A549 (cell line): ENCODE results near the gene RD3L. TPM values are rescaled to one million over a fixed set of nuclear protein-coding genes. Genes with fewer than 3 reads are reported as not detected.

ENCODE experiments used
- ATAC-seq, 2 experiments: fragments of 200-7000 bp in 1 of 2; fragments of >200 bp in 1 of 2; cut with Nextera tagmentation in 1 of 2; cut with Tn5 transposase in 1 of 2; 3 replicates each; pipeline versions ENCODE4 v1.8.0 to v1.9.1; 2018 to 2020; ENCODE audit warnings: mild to moderate bottlenecking in 1 of 2, moderate library complexity in 1 of 2
- CTCF ChIA-PET: fragments of 300-600 bp; sonication (Branson Sonifier 250); formaldehyde crosslinking; extraction: SDS; loops from one replicate; lab custom pipeline; 2021; ENCODE audit warnings: antibody characterized with exemption, inconsistent platforms; lab: Yijun Ruan, JAX
- POLR2A ChIA-PET: fragments of 350-600 bp; formaldehyde crosslinking; extraction: SDS; loops from one replicate; lab custom pipeline; 2021; ENCODE audit warnings: antibody characterized with exemption, inconsistent platforms; lab: Yijun Ruan, JAX
- DNase-seq, 2 experiments: peaks; one replicate each; pipeline versions ENCODE4 v3.0.0 to v3.0.0-alpha.2; 2011 to 2016; ENCODE audit warnings: low read depth in 1 of 2, low spot score in 1 of 2
- FAIRE-seq: peaks from 2 replicates; lab custom pipeline; 2011; peaks lifted over from hg19 to GRCh38; lab: Jason Lieb, UNC
- H3K27ac ChIP-seq, 2 experiments: fragments of >200 bp; sonication (Bioruptor Twin); formaldehyde crosslinking; 3 replicates each; pipeline ENCODE4 v1.5.1; 2016 to 2017
- H3K4me1 ChIP-seq: fragments of >200 bp; sonication (Bioruptor Twin); formaldehyde crosslinking; 3 replicates; pipeline ENCODE4 v1.6.1; 2016
- H3K4me2 ChIP-seq: fragments of >200 bp; sonication (Bioruptor Twin); formaldehyde crosslinking; 3 replicates; pipeline ENCODE4 v1.6.1; 2016
- H3K4me3 ChIP-seq: fragments of >200 bp; sonication (Bioruptor Twin); formaldehyde crosslinking; 3 replicates; pipeline ENCODE4 v1.5.1; 2016
- H3K9me3 ChIP-seq: fragments of >200 bp; sonication (Bioruptor Twin); formaldehyde crosslinking; 3 replicates; pipeline ENCODE4 v1.6.1; 2016
- BHLHE40 ChIP-seq: IDR thresholded peaks from 2 replicates; pipeline ENCODE4 v1.6.1; 2012; ENCODE audit warnings: low read depth, low read length, inconsistent platforms
- CBX2 ChIP-seq: fragments of 200-600 bp; sonication (generic); IDR thresholded peaks from 2 replicates; pipeline ENCODE4 v1.6.1; 2016; ENCODE audit warnings: low read depth, mild to moderate bottlenecking, borderline replicate concordance
- CEBPB ChIP-seq, 2 experiments: fragments of >200 bp in 1 of 2; sonication (Bioruptor Twin) in 1 of 2; formaldehyde crosslinking in 1 of 2; IDR thresholded peaks; 2 replicates each; pipeline ENCODE4 v1.6.1; 2012 to 2016
- CHD4 ChIP-seq: fragments of 200-600 bp; sonication (generic); IDR thresholded peaks from 2 replicates; pipeline ENCODE4 v1.6.1; 2016; ENCODE audit warnings: antibody characterized with exemption, mild to moderate bottlenecking, borderline replicate concordance
- EP300 ChIP-seq, 2 experiments: fragments of >200 bp; sonication (Bioruptor Twin); formaldehyde crosslinking; IDR thresholded peaks; 2 replicates in 1 of 2; 3 replicates in 1 of 2; pipeline ENCODE4 v1.6.1; 2016 to 2017
- FOSB ChIP-seq: fragments of 250-450 bp; sonication (Bioruptor Pico); IDR thresholded peaks from 2 replicates; pipeline ENCODE4 v1.5.0; 2020; ENCODE audit warnings: mild to moderate bottlenecking, moderate library complexity
- GATA3 ChIP-seq: IDR thresholded peaks from 2 replicates; pipeline ENCODE4 v1.6.1; 2012; ENCODE audit warnings: borderline replicate concordance
- HDAC2 ChIP-seq: fragments of 200-600 bp; sonication (generic); IDR thresholded peaks from 2 replicates; pipeline ENCODE4 v1.6.1; 2016
- HOXA7 ChIP-seq: fragments of 250-450 bp; sonication (Bioruptor Pico); IDR thresholded peaks from 2 replicates; pipeline ENCODE4 v1.5.0; 2020; ENCODE audit warnings: mild to moderate bottlenecking, moderate library complexity
- HOXB13 ChIP-seq: fragments of 250-450 bp; sonication (Bioruptor Pico); IDR thresholded peaks from 2 replicates; pipeline ENCODE4 v1.5.0; 2020; ENCODE audit warnings: low read depth, mild to moderate bottlenecking, moderate library complexity
- HOXB5 ChIP-seq: fragments of 250-450 bp; sonication (Bioruptor Pico); IDR thresholded peaks from 2 replicates; pipeline ENCODE4 v1.5.0; 2020; ENCODE audit warnings: mild to moderate bottlenecking, moderate library complexity
- JUN ChIP-seq, 2 experiments: fragments of >200 bp; sonication (Bioruptor Twin); formaldehyde crosslinking; IDR thresholded peaks; 2 replicates in 1 of 2; 3 replicates in 1 of 2; pipeline ENCODE4 v1.6.1; 2016 to 2017
- JUNB ChIP-seq: fragments of >200 bp; sonication (Bioruptor Twin); formaldehyde crosslinking; IDR thresholded peaks from 2 replicates; pipeline ENCODE4 v1.6.1; 2016
- MAFK ChIP-seq: fragments of 450-650 bp; IDR thresholded peaks from 2 replicates; pipeline ENCODE4 v1.6.1; 2014; ENCODE audit not compliant: partially characterized antibody
- MYC ChIP-seq: IDR thresholded peaks from 2 replicates; pipeline ENCODE4 v1.6.1; 2012; ENCODE audit warnings: mild to moderate bottlenecking, inconsistent platforms, low read length, improper control_type of control experiment, borderline replicate concordance
- NFE2L2 ChIP-seq: fragments of 150-350 bp; conservative IDR thresholded peaks from 2 replicates; pipeline ENCODE4 v1.6.1; 2014; ENCODE audit warnings: low read length
- PHF8 ChIP-seq: fragments of 200-600 bp; sonication (generic); IDR thresholded peaks from 2 replicates; pipeline ENCODE4 v1.6.1; 2016; ENCODE audit warnings: low read depth, mild to moderate bottlenecking, antibody characterized with exemption, moderate library complexity, borderline replicate concordance
- POLR2A ChIP-seq: IDR thresholded peaks from 2 replicates; pipeline ENCODE4 v1.6.1; 2012; ENCODE audit warnings: mild to moderate bottlenecking, low read length
- RCOR1 ChIP-seq: fragments of 150-350 bp; IDR thresholded peaks from 2 replicates; pipeline ENCODE4 v1.6.1; 2014; ENCODE audit warnings: antibody characterized with exemption, low read length, low read depth
- RNF2 ChIP-seq: fragments of 200-600 bp; sonication (generic); IDR thresholded peaks from 2 replicates; pipeline ENCODE4 v1.6.1; 2016; ENCODE audit warnings: low read depth, mild to moderate bottlenecking, antibody characterized with exemption, moderate library complexity, borderline replicate concordance
- TP53 ChIP-seq: fragments of 250-450 bp; sonication (Bioruptor Pico); IDR thresholded peaks from 2 replicates; pipeline ENCODE4 v1.5.0; 2021; ENCODE audit warnings: mild to moderate bottlenecking, moderate library complexity
- ZC3H11A ChIP-seq: fragments of 450-650 bp; IDR thresholded peaks from 2 replicates; pipeline ENCODE4 v1.6.1; 2014; ENCODE audit warnings: antibody characterized with exemption, mild to moderate bottlenecking
- ZFP36 ChIP-seq: fragments of 450-650 bp; IDR thresholded peaks from 2 replicates; pipeline ENCODE4 v1.6.1; 2014; ENCODE audit warnings: borderline replicate concordance; ENCODE audit not compliant: partially characterized antibody
- ZNF302 ChIP-seq: fragments of 250-450 bp; sonication (Bioruptor Pico); IDR thresholded peaks from 2 replicates; pipeline ENCODE4 v1.9.0; 2021; ENCODE audit warnings: inconsistent platforms, mild to moderate bottlenecking, moderate library complexity
- WGBS: methylation state at CpG from one replicate; pipeline ENCODE4 v1.1.6; 2017; ENCODE audit errors: missing lambda C conversion rate; 5-methylcytosine and 5-hydroxymethylcytosine counted together
- polyA plus RNA-seq, 4 experiments: library from polyadenylated mRNA; depleted of rRNA in 3 of 4; stranded (reverse); fragments of >200 nt; fragmentation: RNase III in 1 of 4; extraction: RNeasy Plus Mini Kit Qiagen cat#74134 plus additional on column Dnase treatment in 1 of 4; gene quantifications; 2 replicates in 3 of 4; 3 replicates in 1 of 4; pipeline ENCODE4 v1.2.3, GENCODE V29; 2011 to 2017
- TF ChIP-seq, protein P1 (sequence below): IDR thresholded peaks from 2 replicates; pipeline ENCODE4 v1.6.1; 2012; ENCODE audit warnings: low read depth, borderline replicate concordance
- TF ChIP-seq, protein P2 (sequence below): IDR thresholded peaks from 2 replicates; pipeline ENCODE4 v1.6.1; 2012
- TF ChIP-seq, protein P3 (sequence below): fragments of >200 bp; sonication (Bioruptor Twin); formaldehyde crosslinking; IDR thresholded peaks from 3 replicates; pipeline ENCODE4 v1.5.1; 2016

Gene RD3L
- polyA plus RNA-seq, 2 of the 4 experiments (the other 2 are of a cell fraction): not detected

DNA sequence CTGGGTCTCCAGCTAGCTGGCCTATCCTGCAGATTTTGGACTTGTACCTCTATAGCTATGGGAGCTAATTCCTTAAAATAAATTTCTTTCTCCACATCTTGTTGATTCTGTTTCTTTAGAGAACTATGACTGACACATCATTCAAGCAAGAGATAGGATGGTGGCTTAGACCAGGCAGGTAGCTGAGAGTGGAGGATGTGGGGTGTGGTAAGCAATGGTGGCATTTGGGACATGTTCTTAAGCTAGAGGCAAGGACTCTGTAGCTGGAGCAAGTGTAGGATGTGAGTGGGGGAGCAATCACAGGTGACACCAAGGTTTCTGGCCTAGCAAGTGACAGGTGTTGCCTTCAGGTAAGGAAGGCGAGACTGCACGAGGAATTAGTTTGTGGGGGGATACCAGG lies 7.2 kb downstream of the RD3L start (continued):
- TF ChIP-seq, protein P1, sequence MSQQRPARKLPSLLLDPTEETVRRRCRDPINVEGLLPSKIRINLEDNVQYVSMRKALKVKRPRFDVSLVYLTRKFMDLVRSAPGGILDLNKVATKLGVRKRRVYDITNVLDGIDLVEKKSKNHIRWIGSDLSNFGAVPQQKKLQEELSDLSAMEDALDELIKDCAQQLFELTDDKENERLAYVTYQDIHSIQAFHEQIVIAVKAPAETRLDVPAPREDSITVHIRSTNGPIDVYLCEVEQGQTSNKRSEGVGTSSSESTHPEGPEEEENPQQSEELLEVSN: no peak
- TF ChIP-seq FOSB (CRISPR knock-in tag) (no peak), ZC3H11A (no peak), CHD4 (no peak), JUN (IDR thresholded peaks at IDR 0.05) (no peak), ZFP36 (no peak), HOXB13 (no peak)

DNA sequence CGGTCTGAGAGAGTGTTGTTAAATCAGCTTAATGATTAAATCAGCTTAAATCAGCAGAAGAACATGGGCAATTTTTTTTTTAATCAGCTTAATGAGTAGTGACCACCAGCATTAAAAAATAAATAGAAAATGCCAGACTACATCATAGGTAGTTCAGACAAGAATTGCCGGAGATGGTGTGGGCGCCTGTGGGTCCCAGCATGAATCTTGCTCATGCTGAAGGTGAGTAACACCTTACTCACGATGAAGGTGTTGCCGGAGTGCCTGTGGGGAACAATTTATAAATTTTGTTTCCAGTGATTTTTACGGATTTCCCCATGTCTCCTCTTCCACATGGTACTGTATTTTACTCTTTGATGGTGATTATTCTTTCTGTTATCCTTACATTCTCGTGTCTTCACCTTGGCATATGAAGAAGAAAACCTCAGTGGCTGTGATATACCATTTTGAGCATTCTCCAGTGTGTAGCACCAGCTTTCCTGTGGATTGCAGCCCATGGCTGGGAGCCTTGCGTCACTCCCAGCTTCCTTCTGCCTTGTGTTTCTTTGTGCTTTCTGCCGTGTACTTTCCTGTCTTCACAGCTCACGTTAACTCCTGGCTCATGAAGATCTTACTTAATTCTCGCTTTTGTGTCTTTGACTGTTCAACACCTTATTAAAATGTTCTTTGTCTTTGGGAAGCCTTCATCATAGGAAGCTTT lies 9.4 kb downstream of the RD3L start:
- no peak overlapping the region for H3K27ac ChIP-seq
- DNase-seq (no peak), FAIRE-seq (no peak), ATAC-seq (no peak)
- no peak overlapping the region for H3K4me2 ChIP-seq
- H3K4me1 ChIP-seq: no peaks in the 10 kb centered on the region
- no peak overlapping the region for H3K4me3 ChIP-seq
- POLR2A ChIA-PET: interaction anchor here (0.5 kb wide), 1 partner anchor 17 kb away, joined by 3 read pairs; no protein-coding TSS in a partner anchor
- no peaks in the 10 kb centered on the region for H3K9me3 ChIP-seq
- 56% methylated on average over 11 of the region's 11 CpGs for WGBS
- TF ChIP-seq TP53 (CRISPR knock-in tag): no peak
- TF ChIP-seq, protein P2, sequence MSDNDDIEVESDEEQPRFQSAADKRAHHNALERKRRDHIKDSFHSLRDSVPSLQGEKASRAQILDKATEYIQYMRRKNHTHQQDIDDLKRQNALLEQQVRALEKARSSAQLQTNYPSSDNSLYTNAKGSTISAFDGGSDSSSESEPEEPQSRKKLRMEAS: no peak
- CTCF ChIA-PET: interaction anchor here (1.0 to 4.3 kb wide), 4 partner anchors 13 to 145 kb away, joined by 3 to 14 read pairs (median 6); no protein-coding TSS in a partner anchor

DNA sequence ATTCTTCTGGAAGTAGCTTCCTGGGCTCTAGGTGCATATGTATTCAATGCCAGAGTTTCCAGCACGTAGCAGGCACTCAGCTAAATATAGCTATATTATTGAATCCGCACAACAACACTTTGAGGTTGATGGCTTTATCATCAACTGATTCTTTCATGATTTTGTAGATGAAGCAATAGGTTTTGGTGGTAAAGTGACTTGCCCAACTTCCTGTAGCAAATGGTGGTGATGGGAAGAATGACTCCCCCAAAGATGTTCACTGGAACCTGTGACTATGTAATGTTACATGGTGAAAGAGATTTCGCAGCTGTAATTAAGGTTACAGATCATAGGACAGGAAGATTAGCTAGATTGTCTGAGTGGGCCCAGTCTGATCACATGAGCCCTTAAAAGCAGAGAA lies 10.9 kb downstream of the RD3L start:
- 76% methylated on average over 3 of the region's 3 CpGs for WGBS
- Histone ChIP-seq H3K4me2 (no peak overlapping the region), H3K9me3 (no peaks in the 10 kb centered on the region), H3K4me3 (no peak overlapping the region), H3K4me1 (no peaks in the 10 kb centered on the region), H3K27ac (no peak overlapping the region)
- DNase-seq (no peak), FAIRE-seq (no peak), ATAC-seq (no peak)
- TF ChIP-seq NFE2L2 (no peak), CEBPB (IDR thresholded peaks at IDR 0.05) (no peak), ZC3H11A (no peak), JUNB (no peak), MYC (no peak), HOXA7 (CRISPR knock-in tag) (no peak), FOSB (CRISPR knock-in tag) (no peak), BHLHE40 (no peak), HDAC2 (no peak), ZNF302 (no peak), PHF8 (no peak), GATA3 (no peak), RNF2 (no peak), HOXB5 (CRISPR knock-in tag) (no peak), RCOR1 (no peak), EP300 (IDR thresholded peaks at IDR 0.05) (no peak), POLR2A (no peak), CBX2 (no peak), MAFK (no peak)
- TF ChIP-seq, protein P3, sequence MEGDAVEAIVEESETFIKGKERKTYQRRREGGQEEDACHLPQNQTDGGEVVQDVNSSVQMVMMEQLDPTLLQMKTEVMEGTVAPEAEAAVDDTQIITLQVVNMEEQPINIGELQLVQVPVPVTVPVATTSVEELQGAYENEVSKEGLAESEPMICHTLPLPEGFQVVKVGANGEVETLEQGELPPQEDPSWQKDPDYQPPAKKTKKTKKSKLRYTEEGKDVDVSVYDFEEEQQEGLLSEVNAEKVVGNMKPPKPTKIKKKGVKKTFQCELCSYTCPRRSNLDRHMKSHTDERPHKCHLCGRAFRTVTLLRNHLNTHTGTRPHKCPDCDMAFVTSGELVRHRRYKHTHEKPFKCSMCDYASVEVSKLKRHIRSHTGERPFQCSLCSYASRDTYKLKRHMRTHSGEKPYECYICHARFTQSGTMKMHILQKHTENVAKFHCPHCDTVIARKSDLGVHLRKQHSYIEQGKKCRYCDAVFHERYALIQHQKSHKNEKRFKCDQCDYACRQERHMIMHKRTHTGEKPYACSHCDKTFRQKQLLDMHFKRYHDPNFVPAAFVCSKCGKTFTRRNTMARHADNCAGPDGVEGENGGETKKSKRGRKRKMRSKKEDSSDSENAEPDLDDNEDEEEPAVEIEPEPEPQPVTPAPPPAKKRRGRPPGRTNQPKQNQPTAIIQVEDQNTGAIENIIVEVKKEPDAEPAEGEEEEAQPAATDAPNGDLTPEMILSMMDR: no peak
- ChIA-PET CTCF (interaction anchor here (0.8 to 4.3 kb wide), 9 partner anchors 9 to 123 kb away, joined by 3 to 14 read pairs (median 4); no protein-coding TSS in a partner anchor), POLR2A (no interaction called here)
